Measurements from ENCODE around the gene ENGASE. TPM values are rescaled to one million over a fixed set of nuclear protein-coding genes. Genes with fewer than 3 reads are reported as not detected.

Gene ENGASE
- total and polyA plus RNA-seq, 2 of the 4 experiments (the other 2 are of a cell fraction) = 3.9 to 12.1 TPM

DNA sequence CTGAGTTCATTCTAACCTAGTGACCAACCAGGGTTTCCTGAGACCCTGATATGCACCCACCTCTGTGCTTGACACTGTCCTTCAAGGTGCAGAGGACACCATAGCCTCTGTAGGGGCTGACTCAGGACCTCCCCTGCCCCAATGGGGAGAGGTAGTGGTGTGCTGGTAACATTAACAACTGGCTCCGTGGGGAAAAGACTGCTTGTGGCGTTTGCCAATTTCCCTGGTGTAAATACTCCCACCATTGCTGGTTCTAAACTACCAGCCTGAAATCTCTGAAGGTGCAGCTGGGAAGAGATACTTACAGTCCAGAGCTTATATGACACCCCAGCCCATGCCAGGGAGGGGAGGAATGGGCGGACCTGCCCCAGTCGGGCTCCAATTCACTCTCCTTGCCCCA lies 54.9 kb downstream of the ENGASE start:
- Histone ChIP-seq H4K20me1 (ENCODE audit: insufficient read depth, low read length) (no peaks in the 10 kb centered on the region), H3K79me1 (ENCODE audit: low read depth in 1 of 2, low read length in 2 of 2) (no peaks in the 10 kb centered on the region), H3K36me3 (ENCODE audit: control insufficient read depth, insufficient read depth, low read length) (no peaks in the 10 kb centered on the region), H3K9me3 (ENCODE audit: control insufficient read depth, insufficient read depth, low read length) (no peaks in the 10 kb centered on the region), H3K4me1 (ENCODE audit: control insufficient read depth, insufficient read depth, low read length) (no peaks in the 10 kb centered on the region), H3K27ac (ENCODE audit: insufficient read depth, low read length) (no peak overlapping the region), H3K27me3 (ENCODE audit: control insufficient read depth, insufficient read depth, low read length) (peaks cover 29% of the 10 kb centered on the region), H3K4me2 (ENCODE audit: low read depth, low read length) (no peak overlapping the region), H3K4me3 (ENCODE audit: insufficient read depth, low read depth, low read length) (no peak overlapping the region), H3K23ac (ENCODE audit: low read depth, low read length) (no peak overlapping the region), H2AFZ (replicated peaks; ENCODE audit: low read length, poor library complexity) (no peak overlapping the region), H3K9me1 (ENCODE audit: insufficient read depth, low read length) (no peaks in the 10 kb centered on the region; the same call in 1 of the 2 replicates), H3K9ac (ENCODE audit: low read depth, low read length) (no peak overlapping the region), H2AK9ac (replicated peaks; ENCODE audit: low read depth, low read length, poor library complexity) (no peak overlapping the region), H3K56ac (ENCODE audit: extremely low read depth, insufficient read depth, low read length) (no peak overlapping the region), H2BK15ac (ENCODE audit: low read depth, low read length) (no peak overlapping the region), H2BK120ac (ENCODE audit: low read depth, low read length) (no peak overlapping the region), H2AK5ac (ENCODE audit: low read depth, low read length) (no peak overlapping the region), H4K8ac (ENCODE audit: low read depth in 2 of 2, low read length in 2 of 2) (no peak overlapping the region), H4K5ac (ENCODE audit: low read depth, low read length) (no peak overlapping the region), H2BK20ac (ENCODE audit: low read depth, low read length) (no peak overlapping the region), H3K14ac (replicated peaks; ENCODE audit: low read depth, low read length) (no peak overlapping the region), H3K18ac (ENCODE audit: low read depth, low read length) (no peak overlapping the region), H2BK5ac (ENCODE audit: low read depth, low read length, poor library complexity, severe bottlenecking) (no peak overlapping the region), H4K91ac (ENCODE audit: insufficient read depth, low read depth, low read length) (no peak overlapping the region), H3K4ac (ENCODE audit: low read depth, low read length) (no peak overlapping the region)
- CTCF ChIA-PET = no interaction called here
- no peak for DNase-seq
- ATAC-seq (ENCODE audit: low read depth) = no peak
- dilution Hi-C loops (cut with HindIII; ENCODE audit: low sequenced_read_pairs, unreplicated experiment) = no loop called here
- POLR2A ChIA-PET (ENCODE audit: unreplicated experiment) = no interaction called here
- BruUV-seq (replicated peaks) = no TSS peak
- no peak for TF ChIP-seq POLR2A (IDR thresholded peaks at IDR 0.05; ENCODE audit: low read depth, low read length)
- no peak for TF ChIP-seq FOS (IDR thresholded peaks at IDR 0.05; ENCODE audit: low read depth, low read length)
- no peak for TF ChIP-seq MAFK (IDR thresholded peaks at IDR 0.05; ENCODE audit: low read depth, low read length)
- TF ChIP-seq RAD21 (IDR thresholded peaks at IDR 0.05; ENCODE audit: low read length) = no peak
- TF ChIP-seq, protein P1, sequence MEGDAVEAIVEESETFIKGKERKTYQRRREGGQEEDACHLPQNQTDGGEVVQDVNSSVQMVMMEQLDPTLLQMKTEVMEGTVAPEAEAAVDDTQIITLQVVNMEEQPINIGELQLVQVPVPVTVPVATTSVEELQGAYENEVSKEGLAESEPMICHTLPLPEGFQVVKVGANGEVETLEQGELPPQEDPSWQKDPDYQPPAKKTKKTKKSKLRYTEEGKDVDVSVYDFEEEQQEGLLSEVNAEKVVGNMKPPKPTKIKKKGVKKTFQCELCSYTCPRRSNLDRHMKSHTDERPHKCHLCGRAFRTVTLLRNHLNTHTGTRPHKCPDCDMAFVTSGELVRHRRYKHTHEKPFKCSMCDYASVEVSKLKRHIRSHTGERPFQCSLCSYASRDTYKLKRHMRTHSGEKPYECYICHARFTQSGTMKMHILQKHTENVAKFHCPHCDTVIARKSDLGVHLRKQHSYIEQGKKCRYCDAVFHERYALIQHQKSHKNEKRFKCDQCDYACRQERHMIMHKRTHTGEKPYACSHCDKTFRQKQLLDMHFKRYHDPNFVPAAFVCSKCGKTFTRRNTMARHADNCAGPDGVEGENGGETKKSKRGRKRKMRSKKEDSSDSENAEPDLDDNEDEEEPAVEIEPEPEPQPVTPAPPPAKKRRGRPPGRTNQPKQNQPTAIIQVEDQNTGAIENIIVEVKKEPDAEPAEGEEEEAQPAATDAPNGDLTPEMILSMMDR (conservative IDR thresholded peaks at IDR 0.05; ENCODE audit: low read depth, low read length) = no peak
- TF ChIP-seq, protein P2, sequence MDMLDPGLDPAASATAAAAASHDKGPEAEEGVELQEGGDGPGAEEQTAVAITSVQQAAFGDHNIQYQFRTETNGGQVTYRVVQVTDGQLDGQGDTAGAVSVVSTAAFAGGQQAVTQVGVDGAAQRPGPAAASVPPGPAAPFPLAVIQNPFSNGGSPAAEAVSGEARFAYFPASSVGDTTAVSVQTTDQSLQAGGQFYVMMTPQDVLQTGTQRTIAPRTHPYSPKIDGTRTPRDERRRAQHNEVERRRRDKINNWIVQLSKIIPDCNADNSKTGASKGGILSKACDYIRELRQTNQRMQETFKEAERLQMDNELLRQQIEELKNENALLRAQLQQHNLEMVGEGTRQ (IDR thresholded peaks at IDR 0.05; ENCODE audit: low read depth, low read length) = no peak
- no peak for TF ChIP-seq RFX5 (IDR thresholded peaks at IDR 0.05; ENCODE audit: low read depth, low read length)
- TF ChIP-seq RCOR1 (IDR thresholded peaks at IDR 0.05; ENCODE audit: insufficient replicate concordance, low read length) = no peak
- no peak for TF ChIP-seq BHLHE40 (IDR thresholded peaks at IDR 0.05; ENCODE audit: low read depth, low read length)
- TF ChIP-seq, protein P3, sequence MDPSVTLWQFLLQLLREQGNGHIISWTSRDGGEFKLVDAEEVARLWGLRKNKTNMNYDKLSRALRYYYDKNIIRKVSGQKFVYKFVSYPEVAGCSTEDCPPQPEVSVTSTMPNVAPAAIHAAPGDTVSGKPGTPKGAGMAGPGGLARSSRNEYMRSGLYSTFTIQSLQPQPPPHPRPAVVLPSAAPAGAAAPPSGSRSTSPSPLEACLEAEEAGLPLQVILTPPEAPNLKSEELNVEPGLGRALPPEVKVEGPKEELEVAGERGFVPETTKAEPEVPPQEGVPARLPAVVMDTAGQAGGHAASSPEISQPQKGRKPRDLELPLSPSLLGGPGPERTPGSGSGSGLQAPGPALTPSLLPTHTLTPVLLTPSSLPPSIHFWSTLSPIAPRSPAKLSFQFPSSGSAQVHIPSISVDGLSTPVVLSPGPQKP (IDR thresholded peaks at IDR 0.05; ENCODE audit: borderline replicate concordance, low read depth, low read length) = no peak
- TF ChIP-seq SMC3 (IDR thresholded peaks at IDR 0.05; ENCODE audit: low read depth, low read length) = no peak
- TF ChIP-seq MXI1 (IDR thresholded peaks at IDR 0.05; ENCODE audit: borderline replicate concordance, low read depth, low read length) = no peak
- no peak for TF ChIP-seq CEBPB (IDR thresholded peaks at IDR 0.05; ENCODE audit: low read depth, low read length)
- TF ChIP-seq MAZ (IDR thresholded peaks at IDR 0.05; ENCODE audit: borderline replicate concordance, low read depth, low read length) = no peak
- TF ChIP-seq NFE2L2 (IDR thresholded peaks at IDR 0.05; ENCODE audit: low read depth, low read length) = no peak
- in situ Hi-C loops (cut with MboI; ENCODE audit: low sequenced_read_pairs) = no loop called here
- intact Hi-C loops (cut with micrococcal nuclease) = no loop called here
- no CpG with 5 or more reads among the region's 4 CpGs for WGBS, 2 experiments (ENCODE audit: extremely low coverage in 2 of 2, insufficient read length in 1 of 2)
